ENCODE measurements around the gene CHIT1. TPM values are rescaled to one million over a fixed set of nuclear protein-coding genes. Genes with fewer than 3 reads are reported as not detected.
"Not testable (repeated sequence)": the region's sequence is repeated elsewhere in the genome, so short reads cannot be mapped to it uniquely, and the experiment has no call there.

Gene CHIT1
- total RNA-seq, 4 donors from 2014 or later, result 0.20 TPM; not detected in 3

DNA sequence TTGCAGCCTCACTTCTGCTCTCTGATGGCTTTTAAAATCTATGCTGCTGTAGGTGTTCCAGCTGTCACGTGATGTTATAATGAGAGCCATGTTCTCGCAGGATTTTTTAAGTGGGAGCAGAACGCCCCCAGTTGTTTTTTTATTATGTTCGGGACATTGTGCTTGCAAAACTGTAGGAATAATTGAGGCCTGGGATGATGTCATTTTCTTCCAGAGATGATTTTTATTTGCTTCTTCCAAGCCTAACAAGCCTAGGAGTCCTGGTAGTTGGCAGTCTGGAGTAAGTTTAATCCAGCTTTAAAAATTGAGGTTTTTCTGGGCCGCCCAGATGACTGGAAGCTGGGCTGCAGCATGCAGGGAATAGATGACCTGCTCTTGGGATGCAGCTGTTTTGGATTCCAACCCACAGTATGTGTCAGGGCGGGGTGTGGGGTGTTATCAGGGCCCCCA, 34.6 kb upstream of the CHIT1 start:
- Histone ChIP-seq H3K4me3 (no peak overlapping the region), H3K27me3 (no peaks in the 10 kb centered on the region), H3K9me3 (no peaks in the 10 kb centered on the region), H3K36me3 (no peaks in the 10 kb centered on the region), H3K27ac (no peak overlapping the region), H3K4me1 (peaks cover 8 to 13% of the 10 kb centered on the region in 2 donors)
- in situ Hi-C loops (cut with MboI; ENCODE audit: low sequenced_read_pairs in 4 of 4) (no loop called here), intact Hi-C loops (cut with DNase I; ENCODE audit: low total_unique reads) (loop anchor here (10.0 kb wide), 1 partner anchor 811 kb away; the partner anchor contains the start of gene SOX13)
- DNase-seq (no peak), ATAC-seq (no peak)
- TF ChIP-seq POLR2A (IDR thresholded peaks at IDR 0.05), result no peak
- TF ChIP-seq, protein P1, sequence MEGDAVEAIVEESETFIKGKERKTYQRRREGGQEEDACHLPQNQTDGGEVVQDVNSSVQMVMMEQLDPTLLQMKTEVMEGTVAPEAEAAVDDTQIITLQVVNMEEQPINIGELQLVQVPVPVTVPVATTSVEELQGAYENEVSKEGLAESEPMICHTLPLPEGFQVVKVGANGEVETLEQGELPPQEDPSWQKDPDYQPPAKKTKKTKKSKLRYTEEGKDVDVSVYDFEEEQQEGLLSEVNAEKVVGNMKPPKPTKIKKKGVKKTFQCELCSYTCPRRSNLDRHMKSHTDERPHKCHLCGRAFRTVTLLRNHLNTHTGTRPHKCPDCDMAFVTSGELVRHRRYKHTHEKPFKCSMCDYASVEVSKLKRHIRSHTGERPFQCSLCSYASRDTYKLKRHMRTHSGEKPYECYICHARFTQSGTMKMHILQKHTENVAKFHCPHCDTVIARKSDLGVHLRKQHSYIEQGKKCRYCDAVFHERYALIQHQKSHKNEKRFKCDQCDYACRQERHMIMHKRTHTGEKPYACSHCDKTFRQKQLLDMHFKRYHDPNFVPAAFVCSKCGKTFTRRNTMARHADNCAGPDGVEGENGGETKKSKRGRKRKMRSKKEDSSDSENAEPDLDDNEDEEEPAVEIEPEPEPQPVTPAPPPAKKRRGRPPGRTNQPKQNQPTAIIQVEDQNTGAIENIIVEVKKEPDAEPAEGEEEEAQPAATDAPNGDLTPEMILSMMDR (IDR thresholded peaks at IDR 0.05 in 4 of 5, conservative IDR thresholded peaks at IDR 0.05 in 1 of 5), result no peak

DNA sequence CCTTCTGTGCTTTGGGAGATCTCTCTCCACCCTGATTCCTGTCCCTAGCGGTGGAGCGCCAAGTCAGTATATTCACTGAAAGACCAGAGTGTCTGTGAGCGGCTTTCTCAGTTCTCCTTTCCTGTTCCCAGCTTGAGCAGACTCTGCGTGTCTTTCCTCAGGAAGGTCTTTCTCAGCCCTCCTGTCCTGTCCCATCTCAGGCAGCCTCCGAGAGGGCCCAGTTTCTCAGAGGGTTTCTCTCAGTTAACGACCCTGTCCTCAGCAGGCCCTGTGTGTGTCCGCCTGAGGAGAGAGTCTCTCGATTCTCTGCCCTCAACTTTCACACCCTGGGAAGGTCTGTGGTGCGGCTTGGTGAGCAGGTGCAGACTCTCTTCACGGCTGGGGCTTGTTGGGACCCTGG, 34.0 kb upstream of the CHIT1 start:
- DNase-seq, result no peak
- intact Hi-C loops (cut with DNase I; ENCODE audit: low total_unique reads) (loop anchor here (10.0 kb wide), 1 partner anchor 811 kb away; the partner anchor contains the start of gene SOX13), in situ Hi-C loops (cut with MboI; ENCODE audit: low sequenced_read_pairs in 4 of 4) (no loop called here)

DNA sequence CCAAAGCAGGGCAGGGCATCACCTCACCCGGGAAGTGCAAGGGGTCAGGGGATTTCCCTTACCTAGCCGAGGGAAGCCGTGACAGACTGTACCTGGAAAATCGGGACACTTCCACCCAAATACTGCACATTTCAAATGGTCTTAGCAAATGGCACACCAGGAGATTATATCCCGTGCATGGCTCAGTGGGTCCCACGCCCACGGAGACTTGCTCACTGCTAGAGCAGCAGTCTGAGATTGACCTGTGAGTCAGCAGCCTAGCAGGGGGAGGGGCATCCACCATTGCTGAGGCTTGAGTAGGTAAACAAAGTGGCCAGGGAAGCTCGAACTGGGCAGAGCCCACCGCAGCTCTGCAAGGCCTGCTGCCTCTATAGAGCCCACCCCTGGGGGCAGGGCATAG, 27.2 kb upstream of the CHIT1 start:
- H3K4me3 ChIP-seq; H3K27ac ChIP-seq; ATAC-seq; DNase-seq; intact Hi-C loops (cut with DNase I; ENCODE audit: low total_unique reads); H3K4me1 ChIP-seq; H3K9me3 ChIP-seq; H3K27me3 ChIP-seq; H3K36me3 ChIP-seq; in situ Hi-C loops (cut with MboI; ENCODE audit: low sequenced_read_pairs in 4 of 4): not testable (repeated sequence)

More for the DNA sequence above, 34.0 kb upstream of the CHIT1 start:
- no peaks in the 10 kb centered on the region for H3K36me3 ChIP-seq
- H3K27ac ChIP-seq, result no peak overlapping the region
- no peaks in the 10 kb centered on the region for H3K9me3 ChIP-seq
- peaks cover 4 to 8% of the 10 kb centered on the region in 2 donors for H3K4me1 ChIP-seq
- no peak for TF ChIP-seq POLR2A (IDR thresholded peaks at IDR 0.05)
- TF ChIP-seq, protein P1 (IDR thresholded peaks at IDR 0.05 in 4 of 5, conservative IDR thresholded peaks at IDR 0.05 in 1 of 5), result no peak
- H3K4me3 ChIP-seq, result no peak overlapping the region
- ATAC-seq, result no peak
- no peaks in the 10 kb centered on the region for H3K27me3 ChIP-seq

GRCh38 chr1:203254782-203255181, 25.3 kb upstream of the CHIT1 start:
- H3K9me3 ChIP-seq; H3K4me1 ChIP-seq; H3K27me3 ChIP-seq; in situ Hi-C loops (cut with MboI; ENCODE audit: low sequenced_read_pairs in 4 of 4); intact Hi-C loops (cut with DNase I; ENCODE audit: low total_unique reads); ATAC-seq; H3K27ac ChIP-seq; DNase-seq; H3K36me3 ChIP-seq; H3K4me3 ChIP-seq: not testable (repeated sequence)

GRCh38 chr1:203252678-203253077, 23.2 kb upstream of the CHIT1 start:
- no peaks in the 10 kb centered on the region for H3K9me3 ChIP-seq
- TF ChIP-seq, protein P1 (IDR thresholded peaks at IDR 0.05 in 4 of 5, conservative IDR thresholded peaks at IDR 0.05 in 1 of 5), result no peak
- TF ChIP-seq POLR2A (IDR thresholded peaks at IDR 0.05), result no peak
- intact Hi-C loops (cut with DNase I; ENCODE audit: low total_unique reads) (no loop called here), in situ Hi-C loops (cut with MboI; ENCODE audit: low sequenced_read_pairs in 4 of 4) (no loop called here)
- peaks cover 0 to 7% (median 3%) of the 10 kb centered on the region in 3 donors for H3K27me3 ChIP-seq
- H3K36me3 ChIP-seq, result no peaks in the 10 kb centered on the region
- no peak overlapping the region for H3K27ac ChIP-seq
- H3K4me3 ChIP-seq, result no peak overlapping the region
- DNase-seq (no peak), ATAC-seq (no peak)
- H3K4me1 ChIP-seq, result no peaks in the 10 kb centered on the region

GRCh38 chr1:203251466-203251865, 22.0 kb upstream of the CHIT1 start:
- intact Hi-C loops (cut with DNase I; ENCODE audit: low total_unique reads) (no loop called here), in situ Hi-C loops (cut with MboI; ENCODE audit: low sequenced_read_pairs in 4 of 4) (no loop called here)
- DNase-seq (no peak), ATAC-seq (no peak)
- TF ChIP-seq, protein P1 (IDR thresholded peaks at IDR 0.05 in 4 of 5, conservative IDR thresholded peaks at IDR 0.05 in 1 of 5), result no peak
- no peak for TF ChIP-seq POLR2A (IDR thresholded peaks at IDR 0.05)
- Histone ChIP-seq H3K36me3 (no peaks in the 10 kb centered on the region), H3K27ac (no peak overlapping the region), H3K4me1 (no peaks in the 10 kb centered on the region), H3K4me3 (no peak overlapping the region), H3K27me3 (peaks cover 0 to 6% (median 3%) of the 10 kb centered on the region in 3 donors), H3K9me3 (no peaks in the 10 kb centered on the region)
